Activated T-cell treated with anti-CD3 and anti-CD28 coated beads, Interleukin-2, amount 50 U/mL, for 1 hour (primary cell): Measurements from ENCODE around the gene RAI14.

ENCODE experiments used
- DNase-seq: peaks from one replicate; pipeline ENCODE4 v3.0.0-alpha.2; 2020

Gene RAI14

GRCh38 chr5:34832568-34832967 is 176.4 kb downstream of the RAI14 start:
- DNase-seq: no peak

- DNase-seq: no peak
Measured at GRCh38 chr5:34833090-34833489, 177.0 kb downstream of the RAI14 start.

GRCh38 chr5:34833976-34834793 is 178.1 kb downstream of the RAI14 start:
- DNase-seq: no peak

GRCh38 chr5:34834794-34835089 is 178.6 kb downstream of the RAI14 start:
- no peak for DNase-seq

GRCh38 chr5:34835664-34836063 is 179.5 kb downstream of the RAI14 start:
- DNase-seq: no peak

GRCh38 chr5:34838785-34839714 is 182.9 kb downstream of the RAI14 start, which contains the start of gene TTC23L:
Gene TTC23L, plus strand, starts transcription at chr5:34839164. Its CDS starts 1,508 bp downstream, at chr5:34840672.
- DNase-seq: peak; percentile 89

- DNase-seq: no peak
Measured at GRCh38 chr5:34841816-34842215, 185.7 kb downstream of the RAI14 start.

- no peak for DNase-seq
Measured at GRCh38 chr5:34842554-34842953, 186.4 kb downstream of the RAI14 start.

GRCh38 chr5:34843497-34843896 is 187.4 kb downstream of the RAI14 start:
- DNase-seq: no peak

GRCh38 chr5:34844106-34844505 is 188.0 kb downstream of the RAI14 start:
- no peak for DNase-seq

- DNase-seq: no peak
Measured at GRCh38 chr5:34844999-34845398, 188.9 kb downstream of the RAI14 start.

- no peak for DNase-seq
Measured at GRCh38 chr5:34847056-34847455, 190.9 kb downstream of the RAI14 start.

GRCh38 chr5:34847552-34847951 is 191.4 kb downstream of the RAI14 start:
- no peak for DNase-seq

GRCh38 chr5:34848230-34848629 is 192.1 kb downstream of the RAI14 start:
- no peak for DNase-seq

GRCh38 chr5:34849253-34849652 is 193.1 kb downstream of the RAI14 start:
- DNase-seq: no peak

- DNase-seq: no peak
Measured at GRCh38 chr5:34854459-34855174, 198.5 kb downstream of the RAI14 start.

GRCh38 chr5:34857161-34857560 is 201.0 kb downstream of the RAI14 start:
- DNase-seq: no peak

- DNase-seq: no peak
Measured at GRCh38 chr5:34857894-34858293, 201.8 kb downstream of the RAI14 start.

- no peak for DNase-seq
Measured at GRCh38 chr5:34858790-34859189, 202.7 kb downstream of the RAI14 start.

- no peak for DNase-seq
Measured at GRCh38 chr5:34859253-34859652, 203.1 kb downstream of the RAI14 start.

- no peak for DNase-seq
Measured at GRCh38 chr5:34863946-34864345, 207.8 kb downstream of the RAI14 start.

GRCh38 chr5:34865091-34865490 is 209.0 kb downstream of the RAI14 start:
- DNase-seq: no peak

- no peak for DNase-seq
Measured at GRCh38 chr5:34866989-34867471, 210.9 kb downstream of the RAI14 start.
